ENCODE measurements around the gene MARF1. TPM values are rescaled to one million over a fixed set of nuclear protein-coding genes. Genes with fewer than 3 reads are reported as not detected.

Gene MARF1
- total RNA-seq, 1 donor from 2014 or later, result 79.1 TPM

DNA sequence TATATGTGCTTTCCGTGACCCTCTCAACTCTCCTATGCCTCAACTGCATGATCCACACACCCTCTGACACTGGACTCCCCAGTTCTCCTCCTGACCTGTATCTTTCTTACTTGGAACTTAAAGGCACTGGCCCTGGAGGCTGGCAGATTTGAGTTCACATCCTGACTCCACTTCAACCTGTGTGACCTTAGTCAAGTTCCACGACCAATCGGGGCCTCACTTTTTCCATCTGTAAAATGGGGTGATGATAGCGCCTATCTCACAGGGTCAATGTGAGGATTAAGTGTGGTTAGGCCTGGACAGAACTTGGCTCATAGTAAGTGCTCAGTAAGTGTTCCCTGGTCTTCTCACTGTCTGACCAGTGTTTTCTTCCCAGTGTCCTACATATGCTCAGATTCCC lies 25.1 kb downstream of the MARF1 start:
- H3K9me3 Mint-ChIP-seq, result no peaks in the 10 kb centered on the region
- no peak overlapping the region for H3K4me3 Mint-ChIP-seq
- no peaks in the 10 kb centered on the region for H3K27me3 Mint-ChIP-seq (ENCODE audit: low read depth)
- no peak overlapping the region for H3K27ac Mint-ChIP-seq
- no peaks in the 10 kb centered on the region for H3K4me1 Mint-ChIP-seq
- H3K36me3 Mint-ChIP-seq, result peaks cover 49% of the 10 kb centered on the region
- TF ChIP-seq, protein P1, sequence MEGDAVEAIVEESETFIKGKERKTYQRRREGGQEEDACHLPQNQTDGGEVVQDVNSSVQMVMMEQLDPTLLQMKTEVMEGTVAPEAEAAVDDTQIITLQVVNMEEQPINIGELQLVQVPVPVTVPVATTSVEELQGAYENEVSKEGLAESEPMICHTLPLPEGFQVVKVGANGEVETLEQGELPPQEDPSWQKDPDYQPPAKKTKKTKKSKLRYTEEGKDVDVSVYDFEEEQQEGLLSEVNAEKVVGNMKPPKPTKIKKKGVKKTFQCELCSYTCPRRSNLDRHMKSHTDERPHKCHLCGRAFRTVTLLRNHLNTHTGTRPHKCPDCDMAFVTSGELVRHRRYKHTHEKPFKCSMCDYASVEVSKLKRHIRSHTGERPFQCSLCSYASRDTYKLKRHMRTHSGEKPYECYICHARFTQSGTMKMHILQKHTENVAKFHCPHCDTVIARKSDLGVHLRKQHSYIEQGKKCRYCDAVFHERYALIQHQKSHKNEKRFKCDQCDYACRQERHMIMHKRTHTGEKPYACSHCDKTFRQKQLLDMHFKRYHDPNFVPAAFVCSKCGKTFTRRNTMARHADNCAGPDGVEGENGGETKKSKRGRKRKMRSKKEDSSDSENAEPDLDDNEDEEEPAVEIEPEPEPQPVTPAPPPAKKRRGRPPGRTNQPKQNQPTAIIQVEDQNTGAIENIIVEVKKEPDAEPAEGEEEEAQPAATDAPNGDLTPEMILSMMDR (IDR thresholded peaks at IDR 0.05; ENCODE audit: unreplicated experiment), result no peak
- no peak for DNase-seq (ENCODE audit: low spot score in 2 of 2, unreplicated experiment in 2 of 2)

DNA sequence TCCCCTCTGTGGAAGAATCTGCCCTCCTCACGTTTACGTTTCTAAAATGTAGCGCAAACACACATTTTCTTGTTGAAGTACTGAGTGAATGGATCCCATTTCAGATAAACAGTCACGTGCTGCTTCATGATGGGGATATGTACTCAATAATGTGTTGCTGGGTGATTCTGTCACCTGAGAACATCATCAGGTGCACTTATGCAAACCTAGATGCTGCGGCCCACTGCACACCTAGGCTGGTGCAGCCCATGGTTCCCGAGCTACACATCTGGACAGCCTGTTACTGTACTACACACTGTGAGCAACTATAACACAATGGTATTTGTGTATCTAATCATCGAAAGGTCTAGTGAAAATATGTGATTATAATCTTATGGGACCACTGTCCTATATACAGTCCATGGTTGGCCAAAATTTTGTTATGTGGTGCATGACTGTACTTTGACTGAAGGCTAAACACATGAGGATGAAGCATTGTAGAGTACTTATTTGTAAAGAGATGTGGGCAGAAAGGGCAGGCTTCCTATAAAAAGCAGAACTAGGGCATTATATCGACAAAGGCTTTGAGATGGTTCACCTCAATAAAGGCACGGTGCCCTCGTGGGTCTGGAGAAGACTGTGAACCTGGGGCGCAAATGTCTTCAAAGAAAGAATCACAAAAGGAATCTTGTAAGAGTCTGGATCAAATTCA lies 26.3 kb downstream of the MARF1 start:
- H3K4me3 Mint-ChIP-seq, result no peak overlapping the region

DNA sequence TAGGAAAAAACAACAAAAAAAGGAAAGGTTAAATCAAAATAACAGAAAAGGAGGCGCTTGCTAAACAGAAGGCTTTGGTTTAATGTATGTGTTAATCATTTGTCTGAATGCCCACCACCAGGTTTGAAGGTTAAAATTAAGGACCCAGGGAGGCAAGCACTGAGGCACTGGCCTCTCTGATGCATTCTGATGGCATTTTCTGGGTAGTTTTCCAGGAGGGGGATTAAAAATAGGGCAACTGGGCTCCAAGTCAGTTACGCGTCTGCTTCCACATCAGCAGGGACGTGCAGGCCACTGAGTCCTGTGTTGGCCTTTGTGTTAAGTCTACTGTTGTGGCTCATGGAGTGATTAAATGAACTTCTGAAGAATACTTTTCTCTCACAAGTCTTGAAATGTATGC lies 26.9 kb downstream of the MARF1 start:
- no peak overlapping the region for H3K4me3 Mint-ChIP-seq
- H3K36me3 Mint-ChIP-seq, result peaks cover 53% of the 10 kb centered on the region
- DNase-seq (ENCODE audit: low spot score in 2 of 2, unreplicated experiment in 2 of 2), result no peak
- TF ChIP-seq, protein P1 (IDR thresholded peaks at IDR 0.05; ENCODE audit: unreplicated experiment), result no peak
- H3K27ac Mint-ChIP-seq, result no peak overlapping the region
- H3K27me3 Mint-ChIP-seq (ENCODE audit: low read depth), result no peaks in the 10 kb centered on the region
- H3K9me3 Mint-ChIP-seq, result no peaks in the 10 kb centered on the region
- no peaks in the 10 kb centered on the region for H3K4me1 Mint-ChIP-seq

More for the DNA sequence above, 26.3 kb downstream of the MARF1 start:
- Mint-ChIP-seq H3K27me3 (ENCODE audit: low read depth) (no peaks in the 10 kb centered on the region), H3K4me1 (no peaks in the 10 kb centered on the region), H3K36me3 (peaks cover 54% of the 10 kb centered on the region), H3K27ac (no peak overlapping the region), H3K9me3 (no peaks in the 10 kb centered on the region)
- TF ChIP-seq, protein P1 (IDR thresholded peaks at IDR 0.05; ENCODE audit: unreplicated experiment), result no peak
- DNase-seq (ENCODE audit: low spot score in 2 of 2, unreplicated experiment in 2 of 2), result no peak

DNA sequence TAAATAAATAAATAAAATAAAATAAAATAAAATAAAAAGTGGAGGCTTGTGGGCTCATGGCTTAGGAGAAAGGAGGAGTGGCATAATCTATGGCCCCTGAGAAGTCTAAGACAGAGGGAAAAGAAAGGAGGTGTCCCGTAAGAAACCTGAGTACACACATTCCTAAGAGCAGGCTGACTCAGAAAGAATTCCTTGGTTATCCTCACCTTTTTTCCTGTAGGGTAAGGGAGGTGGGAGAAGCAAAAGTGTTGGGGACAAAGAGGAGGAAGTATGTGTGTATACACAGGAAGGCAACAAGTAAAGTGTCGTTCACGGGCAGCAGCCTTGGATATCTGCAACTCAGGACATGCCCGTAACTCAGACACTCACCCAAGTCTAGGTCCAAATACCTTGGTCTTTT lies 29.3 kb downstream of the MARF1 start:
- Mint-ChIP-seq H3K4me3 (no peak overlapping the region), H3K9me3 (no peaks in the 10 kb centered on the region), H3K36me3 (peaks cover 56% of the 10 kb centered on the region), H3K27me3 (ENCODE audit: low read depth) (no peaks in the 10 kb centered on the region), H3K4me1 (no peaks in the 10 kb centered on the region), H3K27ac (no peak overlapping the region)
- no peak for DNase-seq (ENCODE audit: low spot score in 2 of 2, unreplicated experiment in 2 of 2)
- TF ChIP-seq, protein P1 (IDR thresholded peaks at IDR 0.05; ENCODE audit: unreplicated experiment), result no peak

DNA sequence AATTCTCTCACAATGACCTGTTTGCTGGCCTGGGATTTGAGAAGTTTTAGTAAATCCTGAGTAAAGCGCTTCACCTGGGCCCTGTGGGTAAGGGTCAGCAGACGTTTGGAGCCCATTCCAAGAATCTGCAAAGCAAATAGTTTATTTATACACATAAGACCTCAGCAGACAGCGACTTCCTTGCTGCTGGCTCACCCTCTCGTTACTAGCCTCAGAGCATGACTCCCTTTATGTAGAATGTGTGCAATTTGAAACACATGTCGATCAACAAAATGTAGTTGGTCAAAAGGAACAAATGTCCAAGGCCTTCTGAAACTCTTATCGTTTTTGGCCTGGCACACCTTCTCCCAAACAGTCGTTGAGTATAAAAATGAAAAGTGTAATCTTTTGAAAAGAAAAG lies 31.3 kb downstream of the MARF1 start:
- no peaks in the 10 kb centered on the region for H3K27me3 Mint-ChIP-seq (ENCODE audit: low read depth)
- H3K4me3 Mint-ChIP-seq, result no peak overlapping the region
- H3K9me3 Mint-ChIP-seq, result no peaks in the 10 kb centered on the region
- H3K36me3 Mint-ChIP-seq, result peaks cover 54% of the 10 kb centered on the region
- H3K27ac Mint-ChIP-seq, result no peak overlapping the region
- DNase-seq (ENCODE audit: low spot score in 2 of 2, unreplicated experiment in 2 of 2), result no peak
- TF ChIP-seq, protein P1 (IDR thresholded peaks at IDR 0.05; ENCODE audit: unreplicated experiment), result no peak
- no peaks in the 10 kb centered on the region for H3K4me1 Mint-ChIP-seq
